CD4-positive, alpha-beta T cell (primary cell): Measurements from ENCODE around the gene RBM38. TPM values are rescaled to one million over a fixed set of nuclear protein-coding genes. Genes with fewer than 3 reads are reported as not detected.

Experiments used
- ATAC-seq: fragments of 200-7000 bp; cut with Tn5 transposase; one replicate; pipeline ENCODE4 v1.10.0; 2022; ENCODE audit warnings: mild to moderate bottlenecking; ENCODE audit not compliant: poor library complexity
- CTCF ChIA-PET: fragments of 350-600 bp; sonication (Branson Sonifier 250); formaldehyde crosslinking; loops from one replicate; lab custom pipeline; 2021; ENCODE audit warnings: antibody characterized with exemption, inconsistent platforms; lab: Charles Lee
- POLR2A ChIA-PET: fragments of 350-600 bp; sonication (Branson Sonifier 250); formaldehyde crosslinking; loops from one replicate; lab custom pipeline; 2021; ENCODE audit warnings: antibody characterized with exemption, inconsistent platforms; lab: Charles Lee
- DNase-seq, 14 experiments: peaks; one replicate each; pipeline ENCODE4 v3.0.0-alpha.2; 2013 to 2020; ENCODE audit warnings: mixed read lengths in 2 of 14
- H3K27ac ChIP-seq, 2 donors: one replicate each; pipeline versions ENCODE4 v1.5.1 to v1.7.0; 2013; ENCODE audit warnings: low read length in 2 of 2, low read depth in 1 of 2, mild to moderate bottlenecking in 1 of 2
- H3K27me3 ChIP-seq, 2 experiments: 1 replicate in 1 of 2; 2 replicates in 1 of 2; pipeline versions ENCODE4 v1.6.1 to v1.7.0; 2013; ENCODE audit warnings: low read length in 2 of 2, control low read depth in 1 of 2, mild to moderate bottlenecking in 1 of 2, moderate library complexity in 1 of 2; ENCODE audit not compliant: insufficient read depth in 2 of 2, control insufficient read depth in 1 of 2
- H3K36me3 ChIP-seq: one replicate; pipeline ENCODE4 v1.6.1; 2013; ENCODE audit warnings: low read length, control low read depth; ENCODE audit not compliant: insufficient read depth
- H3K4me1 ChIP-seq: one replicate; pipeline ENCODE4 v1.6.1; 2013; ENCODE audit warnings: low read length, control low read depth; ENCODE audit not compliant: insufficient read depth
- H3K4me3 ChIP-seq: one replicate; pipeline ENCODE4 v1.5.1; 2013; ENCODE audit warnings: mild to moderate bottlenecking, low read length, moderate library complexity
- H3K9me3 ChIP-seq, 2 experiments: 1 replicate in 1 of 2; 2 replicates in 1 of 2; pipeline versions ENCODE4 v1.6.1 to v1.7.0; 2013; ENCODE audit warnings: low read length in 2 of 2, mild to moderate bottlenecking in 2 of 2, control low read depth in 1 of 2, moderate library complexity in 1 of 2; ENCODE audit not compliant: control insufficient read depth in 1 of 2, insufficient read depth in 1 of 2
- H3K27ac Mint-ChIP-seq: one replicate; pipeline ENCODE4 v1.8.0; 2020; ENCODE audit warnings: mixed read lengths
- H3K27me3 Mint-ChIP-seq: one replicate; pipeline ENCODE4 v1.8.0; 2021; ENCODE audit warnings: mixed read lengths
- H3K36me3 Mint-ChIP-seq: one replicate; pipeline ENCODE4 v1.8.0; 2021; ENCODE audit warnings: low read depth, mixed read lengths
- H3K4me1 Mint-ChIP-seq: one replicate; pipeline ENCODE4 v1.8.0; 2021; ENCODE audit warnings: low read depth, mixed read lengths
- H3K4me3 Mint-ChIP-seq: one replicate; pipeline ENCODE4 v1.8.0; 2020; ENCODE audit warnings: mild to moderate bottlenecking, mixed read lengths
- H3K9me3 Mint-ChIP-seq: one replicate; pipeline ENCODE4 v1.8.0; 2020; ENCODE audit warnings: mixed read lengths
- CTCF ChIP-seq: fragments of 200-600 bp; IDR thresholded peaks from one replicate; pipeline ENCODE4 v1.8.0; 2022; ENCODE audit warnings: antibody characterized with exemption, mild to moderate bottlenecking
- intact Hi-C, 2 experiments: fragments of 100-400 bp; cut with DNase I in 1 of 2; cut with micrococcal nuclease in 1 of 2; formaldehyde crosslinking; loops; one replicate each; pipeline versions ENCODE4 v1.15.1 to v1.9.0; 2023 to 2025; cut with DNase I, micrococcal nuclease
- total RNA-seq, 174 experiments: library from RNA in 2 of 174; stranded (reverse) in 2 of 174; gene quantifications; one replicate each; pipeline ENCODE4 v1.2.3 and lab custom pipeline; 2021 to 2026

Gene RBM38
- total RNA-seq, 2 experiments from 2014 or later, result 604 to 645 TPM

DNA sequence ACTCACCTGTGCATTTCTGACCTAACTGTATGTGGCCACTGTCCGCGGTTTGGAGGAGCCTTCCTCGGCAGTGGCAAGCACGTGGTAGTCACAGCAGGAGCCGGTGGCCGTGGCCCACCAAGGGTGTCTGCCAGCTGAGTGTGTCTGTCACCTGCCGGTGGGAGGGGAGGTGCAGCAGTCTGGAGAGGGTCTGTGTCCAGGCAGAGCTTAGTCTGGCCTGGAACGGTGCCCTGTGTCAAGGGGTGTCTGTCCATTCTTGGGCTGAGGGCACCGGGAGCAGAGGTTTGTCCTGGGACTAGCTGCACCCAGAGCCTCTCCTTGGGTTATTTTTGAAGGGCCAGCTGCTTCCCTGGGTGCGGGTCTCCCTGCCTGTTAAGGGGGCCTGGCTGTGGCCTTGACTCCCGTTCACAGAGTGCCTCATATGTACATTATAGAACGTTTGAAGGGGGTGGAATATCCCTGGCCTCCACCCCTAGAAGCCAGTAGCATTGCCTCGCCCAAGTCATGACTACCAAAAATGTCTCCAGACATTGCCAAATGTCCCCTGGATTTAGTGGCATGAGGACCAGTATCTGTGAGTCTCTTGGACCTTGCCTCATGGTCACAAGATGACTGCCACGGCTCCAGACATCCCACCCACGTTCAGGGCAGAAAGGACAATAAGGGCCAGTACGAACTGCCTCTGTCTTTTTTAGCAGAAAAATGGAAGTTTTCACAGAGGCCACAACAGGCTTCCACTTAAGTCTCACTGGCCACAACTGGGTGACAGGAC, 5.2 kb downstream of the RBM38 start:
- ChIA-PET CTCF (no interaction called here), POLR2A (interaction anchor here (2.2 to 7.1 kb wide), 5 partner anchors 6 to 231 kb away, joined by 13 to 150 read pairs (median 46); partner anchors contain the start of gene RBM38)
- peaks cover 95% of the 10 kb centered on the region for H3K36me3 Mint-ChIP-seq
- Histone ChIP-seq H3K36me3 (peaks cover 73% of the 10 kb centered on the region), H3K4me3 (no peak overlapping the region), H3K9me3 (no peaks in the 10 kb centered on the region), H3K27ac (peak overlapping the region; percentile 90 to 99), H3K4me1 (peaks cover 94% of the 10 kb centered on the region), H3K27me3 (no peaks in the 10 kb centered on the region)
- H3K9me3 Mint-ChIP-seq, result no peaks in the 10 kb centered on the region
- TF ChIP-seq CTCF, result no peak
- peaks cover 10% of the 10 kb centered on the region for H3K27me3 Mint-ChIP-seq
- H3K4me3 Mint-ChIP-seq, result peak overlapping the region; percentile 85
- no peak for DNase-seq
- intact Hi-C loops, result loop anchor here (5.0 kb wide), 4 partner anchors 236 to 1261 kb away; partner anchors contain the start of genes PMEPA1 (in 1 of the 2) and RAB22A (in 1 of the 2)
- peak overlapping the region; percentile 96 for H3K27ac Mint-ChIP-seq
- no peak for ATAC-seq
- peaks cover 85% of the 10 kb centered on the region for H3K4me1 Mint-ChIP-seq

DNA sequence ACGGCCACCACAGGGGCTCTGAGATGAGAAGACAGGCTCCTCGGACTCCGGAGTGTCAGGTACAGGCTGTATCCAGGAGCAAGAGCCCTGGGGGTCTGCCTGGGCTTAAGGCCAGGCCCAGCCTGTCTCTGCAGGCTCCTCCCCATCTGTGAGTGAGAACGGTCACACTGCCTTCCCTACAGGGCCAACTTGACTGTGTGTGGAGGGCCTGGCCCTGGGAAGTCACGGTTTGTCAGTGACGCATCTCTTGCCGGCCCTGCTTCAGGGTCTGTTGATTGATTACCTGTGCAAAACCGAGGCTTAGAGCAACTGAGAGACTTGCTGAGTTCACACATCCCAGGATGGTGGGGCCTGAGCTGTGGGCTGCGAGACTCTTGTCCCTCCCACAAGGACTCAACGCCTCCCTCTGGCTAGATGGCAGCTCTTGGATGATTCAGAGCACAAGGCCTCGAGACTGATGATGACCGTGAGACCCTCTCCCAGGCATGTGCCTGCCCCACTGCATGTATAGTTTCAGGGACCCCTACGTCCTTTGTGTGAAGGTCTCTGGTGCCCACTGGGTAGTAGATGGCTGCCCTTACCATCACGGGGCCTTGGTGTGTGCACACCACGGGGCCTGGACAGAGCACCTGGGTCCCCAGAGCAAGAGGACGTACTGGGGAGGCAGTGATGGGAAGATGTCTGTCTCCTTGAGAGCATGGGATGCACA, 5.9 kb downstream of the RBM38 start:
- peak overlapping the region; percentile 85 for H3K4me3 Mint-ChIP-seq
- ChIA-PET POLR2A (interaction anchor here (1.1 to 7.1 kb wide), 17 partner anchors 7 to 1005 kb away, joined by 4 to 150 read pairs (median 13); partner anchors contain the start of genes AURKA, CASS4, CSTF1 and RBM38), CTCF (interaction anchor here (1.6 to 2.2 kb wide), 2 partner anchors 8 to 37 kb away, joined by 5 to 14 read pairs; no protein-coding TSS in a partner anchor)
- H3K9me3 ChIP-seq, result no peaks in the 10 kb centered on the region
- peak overlapping the region; percentile 96 for H3K27ac Mint-ChIP-seq
- H3K27me3 Mint-ChIP-seq, result peaks cover 10% of the 10 kb centered on the region
- DNase-seq (peak in 4 of 14 experiments; percentile 23 to 45 (median 32)), ATAC-seq (no peak)
- H3K4me3 ChIP-seq, result peak overlapping the region; percentile 54
- H3K9me3 Mint-ChIP-seq, result no peaks in the 10 kb centered on the region
- peaks cover 99% of the 10 kb centered on the region for H3K36me3 Mint-ChIP-seq
- peaks cover 79% of the 10 kb centered on the region for H3K36me3 ChIP-seq
- intact Hi-C loops, result loop anchor here (5.0 kb wide), 4 partner anchors 235 to 1260 kb away; partner anchors contain the start of genes PMEPA1 (in 1 of the 2) and RAB22A (in 1 of the 2)
- H3K4me1 ChIP-seq, result peaks cover 100% of the 10 kb centered on the region
- no peak for TF ChIP-seq CTCF
- no peaks in the 10 kb centered on the region for H3K27me3 ChIP-seq
- H3K27ac ChIP-seq, result peak overlapping the region; percentile 90 to 99
- H3K4me1 Mint-ChIP-seq, result peaks cover 92% of the 10 kb centered on the region

GRCh38 chr20:57397693-57398108, 6.5 kb downstream of the RBM38 start:
- intact Hi-C loops, result loop anchor here (1.0 to 5.0 kb wide), 6 partner anchors 8 to 1260 kb away; partner anchors contain the start of genes PMEPA1 (in 1 of the 2) and RAB22A (in 1 of the 2)
- Histone ChIP-seq H3K36me3 (peaks cover 85% of the 10 kb centered on the region), H3K4me3 (peak overlapping the region; percentile 54), H3K27ac (peak overlapping the region; percentile 90 to 99), H3K27me3 (no peaks in the 10 kb centered on the region), H3K4me1 (peaks cover 100% of the 10 kb centered on the region), H3K9me3 (no peaks in the 10 kb centered on the region)
- ATAC-seq (peak; percentile 50), DNase-seq (peak; percentile 57 to 89 (median 71))
- ChIA-PET CTCF (interaction anchor here (1.3 to 2.2 kb wide), 6 partner anchors 8 to 301 kb away, joined by 3 to 14 read pairs (median 5); no protein-coding TSS in a partner anchor), POLR2A (interaction anchor here (0.6 to 7.1 kb wide), 29 partner anchors 7 to 1712 kb away, joined by 3 to 150 read pairs (median 9); partner anchors contain the start of genes AURKA, CASS4, CSTF1 and RBM38)
- Mint-ChIP-seq H3K4me1 (peaks cover 95% of the 10 kb centered on the region), H3K9me3 (no peaks in the 10 kb centered on the region), H3K4me3 (peak overlapping the region; percentile 85), H3K36me3 (peaks cover 99% of the 10 kb centered on the region), H3K27me3 (peaks cover 9% of the 10 kb centered on the region), H3K27ac (peak overlapping the region; percentile 96)
- TF ChIP-seq CTCF, result no peak
